HepG2 (cell line): ENCODE measurements around the gene COASY. TPM values are rescaled to one million over a fixed set of nuclear protein-coding genes. Genes with fewer than 3 reads are reported as not detected.

Source experiments
- AHDC1 ChIP-seq: sonication (generic); formaldehyde crosslinking; IDR thresholded peaks from 2 replicates; pipeline ENCODE4 v1.5.1; 2020; ENCODE audit warnings: mild to moderate bottlenecking, missing genetic modification reagents, borderline replicate concordance
- ATM ChIP-seq: fragments of 450-650 bp; IDR thresholded peaks from 2 replicates; pipeline ENCODE4 v1.7.1; 2017; ENCODE audit warnings: mild to moderate bottlenecking, borderline replicate concordance
- BCL6 ChIP-seq: IDR thresholded peaks from 2 replicates; pipeline ENCODE4 v1.6.1; 2016; ENCODE audit warnings: missing genetic modification reagents, missing compliant biosample characterization
- CBFB ChIP-seq: sonication (generic); formaldehyde crosslinking; IDR thresholded peaks from 2 replicates; pipeline ENCODE4 v1.4.0; 2020; ENCODE audit warnings: missing genetic modification reagents
- DPF2 ChIP-seq: sonication (generic); formaldehyde crosslinking; IDR thresholded peaks from 2 replicates; pipeline ENCODE4 v1.4.0; 2020; ENCODE audit warnings: mild to moderate bottlenecking, low read depth, missing genetic modification reagents, borderline replicate concordance
- ELF4 ChIP-seq: sonication (generic); formaldehyde crosslinking; IDR thresholded peaks from 2 replicates; pipeline ENCODE4 v1.5.0; 2020; ENCODE audit warnings: missing genetic modification reagents, mild to moderate bottlenecking, moderate library complexity, borderline replicate concordance
- LCORL ChIP-seq, 2 experiments: fragments of 450-650 bp in 1 of 2; sonication (generic) in 1 of 2; formaldehyde crosslinking in 1 of 2; IDR thresholded peaks; 2 replicates each; pipeline versions ENCODE4 v1.5.0 to v1.6.1; 2017 to 2020; ENCODE audit warnings: antibody characterized with exemption in 1 of 2, missing genetic modification reagents in 1 of 2
- NFE2L2 ChIP-seq: fragments of 150-350 bp; IDR thresholded peaks from 2 replicates; pipeline ENCODE4 v1.6.1; 2014; ENCODE audit warnings: low read length
- NPAS2 ChIP-seq: sonication (generic); formaldehyde crosslinking; IDR thresholded peaks from 2 replicates; pipeline ENCODE4 v1.8.0; 2022; ENCODE audit warnings: mild to moderate bottlenecking, missing genetic modification reagents, borderline replicate concordance
- PPARG ChIP-seq: conservative IDR thresholded peaks from 2 replicates; pipeline ENCODE4 v1.6.1; 2016; ENCODE audit warnings: missing biosample characterization, missing genetic modification reagents
- RNF219 ChIP-seq: sonication (generic); formaldehyde crosslinking; IDR thresholded peaks from 2 replicates; pipeline ENCODE4 v1.5.0; 2020; ENCODE audit warnings: mild to moderate bottlenecking, missing genetic modification reagents
- SP140L ChIP-seq: sonication (generic); formaldehyde crosslinking; IDR thresholded peaks from 2 replicates; pipeline ENCODE4 v1.4.0; 2020; ENCODE audit warnings: missing genetic modification reagents, borderline replicate concordance
- ZBTB8A ChIP-seq: sonication (generic); formaldehyde crosslinking; IDR thresholded peaks from 2 replicates; pipeline ENCODE4 v1.4.0; 2020; ENCODE audit warnings: mild to moderate bottlenecking, low read depth, missing genetic modification reagents, borderline replicate concordance
- ZNF17 ChIP-seq: sonication (generic); formaldehyde crosslinking; IDR thresholded peaks from 2 replicates; pipeline ENCODE4 v1.5.0; 2020; ENCODE audit warnings: mild to moderate bottlenecking, missing genetic modification reagents
- ZNF343 ChIP-seq: sonication (generic); formaldehyde crosslinking; IDR thresholded peaks from 2 replicates; pipeline ENCODE4 v1.4.0; 2020; ENCODE audit warnings: mild to moderate bottlenecking, missing genetic modification reagents
- ZNF558 ChIP-seq: sonication (generic); formaldehyde crosslinking; IDR thresholded peaks from 2 replicates; pipeline ENCODE4 v1.9.0; 2022; ENCODE audit warnings: mild to moderate bottlenecking, missing genetic modification reagents, borderline replicate concordance
- ZNF614 ChIP-seq: IDR thresholded peaks from 2 replicates; pipeline ENCODE4 v1.6.1; 2018; ENCODE audit warnings: missing biosample characterization, missing genetic modification reagents, inconsistent platforms, borderline replicate concordance
- ZNF850 ChIP-seq: sonication (generic); formaldehyde crosslinking; conservative IDR thresholded peaks from 2 replicates; pipeline ENCODE4 v1.9.0; 2021; ENCODE audit warnings: mild to moderate bottlenecking, missing genetic modification reagents
- polyA plus RNA-seq, 8 experiments: library from polyadenylated mRNA; depleted of rRNA in 3 of 8; stranded (reverse) in 7 of 8; unstranded in 1 of 8; fragments of >200 nt; fragmentation: Illumina TruSeq in 4 of 8; extraction: Trizol in 4 of 8; gene quantifications; 2 replicates each; pipeline versions ENCODE4 v1.2.1 to v1.2.3, GENCODE V29; 2011 to 2016; ENCODE audit warnings: low read depth in 4 of 8, missing spikeins in 1 of 8, mixed read lengths in 1 of 8; ENCODE audit not compliant: insufficient read depth in 1 of 8
- total RNA-seq, 5 experiments: library from RNA; depleted of rRNA; stranded (reverse); fragments of >200 nt; fragmentation: Illumina TruSeq; extraction: Trizol; gene quantifications; 2 replicates each; pipeline ENCODE4 v1.2.3, GENCODE V29; 2016; ENCODE audit warnings: low read depth in 1 of 5
- TF ChIP-seq, protein P1 (sequence below): sonication (generic); formaldehyde crosslinking; IDR thresholded peaks from 2 replicates; pipeline ENCODE4 v1.4.0; 2020; ENCODE audit warnings: mild to moderate bottlenecking, missing genetic modification reagents, borderline replicate concordance

Gene COASY
- total and polyA plus RNA-seq, 2 of the 13 experiments (the other 11 are each of a cell fraction or from before 2014, with no cell fraction given), result 90.7 to 125 TPM

GRCh38 chr17:42541041-42541833 lies 20.7 kb upstream of the COASY start (continued):
- TF ChIP-seq ZNF343, result peak; percentile 57; the same call in 1 of the 2 replicates
- TF ChIP-seq ZNF17 (CRISPR knock-in tag), result peak; percentile 39; the same call in 1 of the 2 replicates
- TF ChIP-seq SP140L, result no peak
- TF ChIP-seq ZNF558, result no peak; the same call in 1 of the 2 replicates
- TF ChIP-seq, protein P1, sequence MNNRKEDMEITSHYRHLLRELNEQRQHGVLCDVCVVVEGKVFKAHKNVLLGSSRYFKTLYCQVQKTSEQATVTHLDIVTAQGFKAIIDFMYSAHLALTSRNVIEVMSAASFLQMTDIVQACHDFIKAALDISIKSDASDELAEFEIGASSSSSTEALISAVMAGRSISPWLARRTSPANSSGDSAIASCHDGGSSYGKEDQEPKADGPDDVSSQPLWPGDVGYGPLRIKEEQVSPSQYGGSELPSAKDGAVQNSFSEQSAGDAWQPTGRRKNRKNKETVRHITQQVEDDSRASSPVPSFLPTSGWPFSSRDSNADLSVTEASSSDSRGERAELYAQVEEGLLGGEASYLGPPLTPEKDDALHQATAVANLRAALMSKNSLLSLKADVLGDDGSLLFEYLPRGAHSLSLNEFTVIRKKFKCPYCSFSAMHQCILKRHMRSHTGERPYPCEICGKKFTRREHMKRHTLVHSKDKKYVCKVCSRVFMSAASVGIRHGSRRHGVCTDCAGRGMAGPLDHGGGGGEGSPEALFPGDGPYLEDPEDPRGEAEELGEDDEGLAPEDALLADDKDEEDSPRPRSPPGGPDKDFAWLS (CRISPR knock-in tag), result no peak
- no peak for TF ChIP-seq ZNF850 (CRISPR knock-in tag)
- TF ChIP-seq NFE2L2, result no peak
- peak; percentile 90 for TF ChIP-seq AHDC1 (CRISPR knock-in tag)
- TF ChIP-seq DPF2 (CRISPR knock-in tag), result peak; percentile 56; the same call in 1 of the 2 replicates
- 0 out of 2 replicates have a peak, but pooled peaks have one; percentile 26 for TF ChIP-seq BCL6
- peak; percentile 7; the same call in 1 of the 2 replicates for TF ChIP-seq CBFB (CRISPR knock-in tag)
- TF ChIP-seq NPAS2, result no peak
- TF ChIP-seq ATM, result no peak
- TF ChIP-seq RNF219 (CRISPR knock-in tag), result no peak
- TF ChIP-seq ZBTB8A (CRISPR knock-in tag), result no peak
- no peak for TF ChIP-seq LCORL (IDR thresholded peaks at IDR 0.05)
- TF ChIP-seq LCORL (CRISPR knock-in tag; IDR thresholded peaks at IDR 0.05), result peak; percentile 82
- peak; percentile 85 for TF ChIP-seq ELF4
- TF ChIP-seq PPARG, result peak; percentile 97
- TF ChIP-seq ZNF614 (CRISPR knock-in tag), result peak; percentile 93
